ENCODE measurements around the gene STUB1.

Gene STUB1

GRCh38 chr16:698911-699671 lies 18.9 kb downstream of the STUB1 start:
- no peak overlapping the region for H3K4me2 ChIP-seq (ENCODE audit: insufficient read depth, low read length)
- H2AFZ ChIP-seq (ENCODE audit: low read depth, low read length), result no peak overlapping the region
- H3K4me1 ChIP-seq (ENCODE audit: insufficient read depth, low read length), result no peaks in the 10 kb centered on the region
- no peak for DNase-seq
- no peak for ATAC-seq (ENCODE audit: insufficient read depth, low read depth)
- H3K27me3 ChIP-seq (ENCODE audit: insufficient read depth, low read length, poor library complexity), result no peaks in the 10 kb centered on the region
- H3K79me2 ChIP-seq (ENCODE audit: insufficient read depth, low read length), result no peaks in the 10 kb centered on the region
- H3K36me3 ChIP-seq (ENCODE audit: insufficient read depth, low read length), result no peaks in the 10 kb centered on the region
- H3K9ac ChIP-seq (ENCODE audit: low read depth, low read length), result no peak overlapping the region
- no peaks in the 10 kb centered on the region for H3K9me3 ChIP-seq (ENCODE audit: insufficient read depth, low read length, severe bottlenecking)
- H3K4me3 ChIP-seq (ENCODE audit: low read depth in 1 of 2, low read length in 2 of 2), result no peak overlapping the region
- TF ChIP-seq EZH2 (IDR thresholded peaks at IDR 0.05; ENCODE audit: borderline replicate concordance, low read depth, low read length, severe bottlenecking), result no peak
- TF ChIP-seq CTCF (IDR thresholded peaks at IDR 0.05; ENCODE audit: borderline replicate concordance, extremely low read depth, low read length, poor library complexity, severe bottlenecking), result no peak
- no peak overlapping the region for H3K27ac ChIP-seq (ENCODE audit: low read length)
- H4K20me1 ChIP-seq (ENCODE audit: insufficient read depth, low read length), result peaks cover 5% of the 10 kb centered on the region

DNA sequence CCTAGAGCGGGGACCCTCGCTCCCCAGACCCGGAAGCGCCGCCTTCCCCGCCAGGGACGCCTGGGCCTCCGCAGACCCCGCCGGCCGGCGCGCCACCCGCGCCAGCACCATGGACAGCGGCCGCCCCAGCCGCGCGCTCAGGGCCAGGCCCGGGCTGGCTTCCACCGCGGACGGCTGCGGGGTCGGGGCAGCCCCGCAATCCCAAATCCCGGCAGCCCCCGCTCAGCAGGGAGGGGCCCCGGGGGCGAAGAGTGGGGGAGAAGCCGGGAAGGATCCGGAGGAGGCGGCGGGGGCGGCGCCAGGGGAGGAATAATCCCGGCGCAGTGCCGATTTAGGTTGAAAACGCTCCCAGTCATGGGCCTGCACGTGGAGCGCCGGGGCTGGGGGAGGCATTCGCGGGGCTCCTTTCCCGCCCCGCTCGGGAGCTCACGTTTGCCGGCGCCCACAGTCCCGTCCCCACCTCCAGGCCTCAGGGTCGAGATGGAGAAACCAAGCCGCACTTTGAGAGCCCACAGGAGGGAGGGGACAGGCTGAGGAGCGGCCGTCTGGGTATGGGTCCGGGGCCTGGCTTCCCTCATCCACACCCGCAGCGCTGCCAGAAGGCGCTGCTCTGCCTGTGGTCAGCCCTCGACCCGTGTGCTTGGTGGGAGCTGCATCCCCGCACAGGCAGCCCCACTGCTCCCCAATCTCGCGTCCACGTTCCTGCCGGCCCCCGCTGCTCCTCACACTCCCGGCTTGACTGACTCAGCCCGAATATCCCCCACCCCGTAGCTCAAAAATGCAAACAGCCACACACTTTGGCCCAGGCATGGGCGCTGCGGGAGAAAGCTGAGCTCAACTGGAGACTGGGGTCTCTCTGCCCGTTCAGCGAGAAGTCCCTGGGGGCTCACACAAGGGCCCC lies 20.7 kb downstream of the STUB1 start:
- Histone ChIP-seq H3K4me1 (ENCODE audit: insufficient read depth, low read length) (no peaks in the 10 kb centered on the region), H3K27me3 (ENCODE audit: insufficient read depth, low read length, poor library complexity) (no peaks in the 10 kb centered on the region), H3K36me3 (ENCODE audit: insufficient read depth, low read length) (no peaks in the 10 kb centered on the region), H3K4me3 (ENCODE audit: low read depth in 1 of 2, low read length in 2 of 2) (no peak overlapping the region), H3K9me3 (ENCODE audit: insufficient read depth, low read length, severe bottlenecking) (no peaks in the 10 kb centered on the region), H3K27ac (ENCODE audit: low read length) (no peak overlapping the region), H2AFZ (ENCODE audit: low read depth, low read length) (no peak overlapping the region), H3K4me2 (ENCODE audit: insufficient read depth, low read length) (no peak overlapping the region), H4K20me1 (ENCODE audit: insufficient read depth, low read length) (peaks cover 5% of the 10 kb centered on the region), H3K79me2 (ENCODE audit: insufficient read depth, low read length) (no peaks in the 10 kb centered on the region), H3K9ac (ENCODE audit: low read depth, low read length) (no peak overlapping the region)
- ATAC-seq (ENCODE audit: insufficient read depth, low read depth) (peak; percentile 91), DNase-seq (peak; percentile 53)
- TF ChIP-seq EZH2 (IDR thresholded peaks at IDR 0.05; ENCODE audit: borderline replicate concordance, low read depth, low read length, severe bottlenecking) (no peak), CTCF (IDR thresholded peaks at IDR 0.05; ENCODE audit: borderline replicate concordance, extremely low read depth, low read length, poor library complexity, severe bottlenecking) (no peak)

GRCh38 chr16:702341-702740 lies 22.1 kb downstream of the STUB1 start:
- Histone ChIP-seq H3K79me2 (ENCODE audit: insufficient read depth, low read length) (no peaks in the 10 kb centered on the region), H3K4me1 (ENCODE audit: insufficient read depth, low read length) (no peaks in the 10 kb centered on the region), H3K4me2 (ENCODE audit: insufficient read depth, low read length) (no peak overlapping the region)

More at GRCh38 chr16:702341-702740, 22.1 kb downstream of the STUB1 start:
- Histone ChIP-seq H3K9me3 (ENCODE audit: insufficient read depth, low read length, severe bottlenecking) (no peaks in the 10 kb centered on the region), H2AFZ (ENCODE audit: low read depth, low read length) (no peak overlapping the region), H4K20me1 (ENCODE audit: insufficient read depth, low read length) (peaks cover 5% of the 10 kb centered on the region), H3K27me3 (ENCODE audit: insufficient read depth, low read length, poor library complexity) (no peaks in the 10 kb centered on the region), H3K9ac (ENCODE audit: low read depth, low read length) (no peak overlapping the region), H3K36me3 (ENCODE audit: insufficient read depth, low read length) (no peaks in the 10 kb centered on the region), H3K4me3 (ENCODE audit: low read depth in 1 of 2, low read length in 2 of 2) (no peak overlapping the region), H3K27ac (ENCODE audit: low read length) (no peak overlapping the region)
- DNase-seq (no peak), ATAC-seq (ENCODE audit: insufficient read depth, low read depth) (no peak)
- no peak for TF ChIP-seq CTCF (IDR thresholded peaks at IDR 0.05; ENCODE audit: borderline replicate concordance, extremely low read depth, low read length, poor library complexity, severe bottlenecking)
- TF ChIP-seq EZH2 (IDR thresholded peaks at IDR 0.05; ENCODE audit: borderline replicate concordance, low read depth, low read length, severe bottlenecking), result no peak

Measured in DND-41 (cell line).